ENCODE results near the gene IQCH.

The IQCH gene

DNA sequence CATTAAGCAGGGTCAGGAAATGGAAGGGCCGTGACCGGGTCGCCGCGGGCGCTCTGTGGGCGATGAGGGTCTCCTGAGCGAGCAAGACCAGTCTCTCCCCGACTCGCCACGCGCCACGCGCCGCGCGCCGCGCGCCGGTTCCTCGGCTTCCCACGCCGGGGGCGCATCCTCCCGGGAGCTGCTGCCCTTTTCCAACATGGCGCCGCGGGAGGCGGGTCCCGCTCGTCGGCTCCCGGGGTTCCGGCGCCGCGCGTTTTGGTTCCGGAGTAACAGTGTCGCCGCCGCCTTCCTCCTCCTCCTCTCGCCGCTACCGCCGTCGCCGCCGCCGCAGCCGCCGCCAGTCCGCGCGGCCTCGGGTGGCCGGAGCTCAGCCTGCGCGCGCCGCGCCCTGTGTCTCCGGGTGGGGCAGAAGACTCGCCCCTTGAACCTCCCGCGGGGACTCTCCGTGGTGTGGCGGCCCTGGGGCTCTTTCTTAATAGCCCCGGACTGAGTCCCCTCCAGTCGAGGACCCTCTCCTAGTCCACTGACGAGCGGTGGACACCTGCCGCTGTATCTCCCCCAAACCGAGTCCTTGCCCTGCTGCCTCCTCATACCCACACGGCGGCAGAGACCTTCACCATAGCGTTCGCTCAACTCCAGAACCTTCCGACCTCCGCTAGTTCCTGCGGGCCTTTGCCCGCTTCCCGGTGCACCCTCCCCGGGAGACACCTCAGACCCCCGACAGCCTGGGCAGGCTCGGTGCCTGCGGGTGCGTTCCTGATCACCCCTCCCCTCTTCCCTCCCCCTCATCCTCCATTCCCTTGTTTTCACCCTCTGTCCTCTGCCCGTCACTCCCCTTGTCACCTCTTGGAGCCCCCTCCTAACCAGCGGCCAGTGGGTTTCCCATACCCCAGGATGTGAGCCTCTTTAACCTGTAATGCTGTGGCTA is 288.1 kb downstream of the IQCH start, which contains the start of gene MAP2K5:
MAP2K5 (plus strand) TSS at position 284 of the 928 bp plus-strand sequence; CDS start at position 917, 633 bp downstream.
- TF ChIP-seq, protein P1, sequence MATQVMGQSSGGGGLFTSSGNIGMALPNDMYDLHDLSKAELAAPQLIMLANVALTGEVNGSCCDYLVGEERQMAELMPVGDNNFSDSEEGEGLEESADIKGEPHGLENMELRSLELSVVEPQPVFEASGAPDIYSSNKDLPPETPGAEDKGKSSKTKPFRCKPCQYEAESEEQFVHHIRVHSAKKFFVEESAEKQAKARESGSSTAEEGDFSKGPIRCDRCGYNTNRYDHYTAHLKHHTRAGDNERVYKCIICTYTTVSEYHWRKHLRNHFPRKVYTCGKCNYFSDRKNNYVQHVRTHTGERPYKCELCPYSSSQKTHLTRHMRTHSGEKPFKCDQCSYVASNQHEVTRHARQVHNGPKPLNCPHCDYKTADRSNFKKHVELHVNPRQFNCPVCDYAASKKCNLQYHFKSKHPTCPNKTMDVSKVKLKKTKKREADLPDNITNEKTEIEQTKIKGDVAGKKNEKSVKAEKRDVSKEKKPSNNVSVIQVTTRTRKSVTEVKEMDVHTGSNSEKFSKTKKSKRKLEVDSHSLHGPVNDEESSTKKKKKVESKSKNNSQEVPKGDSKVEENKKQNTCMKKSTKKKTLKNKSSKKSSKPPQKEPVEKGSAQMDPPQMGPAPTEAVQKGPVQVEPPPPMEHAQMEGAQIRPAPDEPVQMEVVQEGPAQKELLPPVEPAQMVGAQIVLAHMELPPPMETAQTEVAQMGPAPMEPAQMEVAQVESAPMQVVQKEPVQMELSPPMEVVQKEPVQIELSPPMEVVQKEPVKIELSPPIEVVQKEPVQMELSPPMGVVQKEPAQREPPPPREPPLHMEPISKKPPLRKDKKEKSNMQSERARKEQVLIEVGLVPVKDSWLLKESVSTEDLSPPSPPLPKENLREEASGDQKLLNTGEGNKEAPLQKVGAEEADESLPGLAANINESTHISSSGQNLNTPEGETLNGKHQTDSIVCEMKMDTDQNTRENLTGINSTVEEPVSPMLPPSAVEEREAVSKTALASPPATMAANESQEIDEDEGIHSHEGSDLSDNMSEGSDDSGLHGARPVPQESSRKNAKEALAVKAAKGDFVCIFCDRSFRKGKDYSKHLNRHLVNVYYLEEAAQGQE (IDR thresholded peaks at IDR 0.05; ENCODE audit: insufficient read depth in 1 of 2, low read depth in 2 of 2, low read length in 2 of 2), result 0 out of 4 replicates have a peak, but pooled peaks of 1 of the 2 experiments have one; percentile 47
- TF ChIP-seq FOXP2 (optimal IDR thresholded peaks at IDR 0.05; ENCODE audit: borderline replicate concordance, extremely low read depth, extremely low read length, insufficient read depth) (peak; percentile 46), POLR2AphosphoS5 (IDR thresholded peaks at IDR 0.05; ENCODE audit: low read depth, low read length) (peak; percentile 76), TAF1 (IDR thresholded peaks at IDR 0.05; ENCODE audit: borderline replicate concordance, insufficient read depth, low read length) (peak; percentile 66; the same call in 1 of the 2 replicates), SIN3A (IDR thresholded peaks at IDR 0.05; ENCODE audit: borderline replicate concordance, insufficient read depth, low read length) (peak; percentile 72; the same call in 1 of the 2 replicates)

DNA sequence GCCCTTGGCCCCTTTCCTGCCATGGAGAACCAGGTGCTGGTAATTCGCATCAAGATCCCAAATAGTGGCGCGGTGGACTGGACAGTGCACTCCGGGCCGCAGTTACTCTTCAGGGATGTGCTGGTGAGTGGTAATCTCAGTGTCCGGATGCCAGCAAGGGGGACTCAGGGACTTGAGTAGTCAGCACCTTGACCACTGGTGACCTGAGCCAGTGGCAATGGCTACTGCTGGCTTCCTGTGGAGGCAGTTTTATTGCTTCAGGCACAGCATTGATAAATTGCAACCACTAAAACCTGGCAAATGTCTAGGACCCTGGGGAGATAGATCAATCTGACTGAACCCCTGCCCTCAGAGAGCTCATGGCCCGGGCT is 288.7 kb downstream of the IQCH start:
- TF ChIP-seq FOXP2 (optimal IDR thresholded peaks at IDR 0.05; ENCODE audit: borderline replicate concordance, extremely low read depth, extremely low read length, insufficient read depth) (no peak), SIN3A (IDR thresholded peaks at IDR 0.05; ENCODE audit: borderline replicate concordance, insufficient read depth, low read length) (no peak), TAF1 (IDR thresholded peaks at IDR 0.05; ENCODE audit: borderline replicate concordance, insufficient read depth, low read length) (no peak), POLR2AphosphoS5 (IDR thresholded peaks at IDR 0.05; ENCODE audit: low read depth, low read length) (no peak)
- TF ChIP-seq, protein P1 (IDR thresholded peaks at IDR 0.05; ENCODE audit: insufficient read depth in 1 of 2, low read depth in 2 of 2, low read length in 2 of 2), result no peak

GRCh38 chr15:67544475-67544874 is 289.9 kb downstream of the IQCH start:
- TF ChIP-seq, protein P1 (IDR thresholded peaks at IDR 0.05; ENCODE audit: insufficient read depth in 1 of 2, low read depth in 2 of 2, low read length in 2 of 2), result no peak
- TF ChIP-seq SIN3A (IDR thresholded peaks at IDR 0.05; ENCODE audit: borderline replicate concordance, insufficient read depth, low read length), result no peak
- no peak for TF ChIP-seq TAF1 (IDR thresholded peaks at IDR 0.05; ENCODE audit: borderline replicate concordance, insufficient read depth, low read length)
- TF ChIP-seq POLR2AphosphoS5 (IDR thresholded peaks at IDR 0.05; ENCODE audit: low read depth, low read length), result no peak
- no peak for TF ChIP-seq FOXP2 (optimal IDR thresholded peaks at IDR 0.05; ENCODE audit: borderline replicate concordance, extremely low read depth, extremely low read length, insufficient read depth)

DNA sequence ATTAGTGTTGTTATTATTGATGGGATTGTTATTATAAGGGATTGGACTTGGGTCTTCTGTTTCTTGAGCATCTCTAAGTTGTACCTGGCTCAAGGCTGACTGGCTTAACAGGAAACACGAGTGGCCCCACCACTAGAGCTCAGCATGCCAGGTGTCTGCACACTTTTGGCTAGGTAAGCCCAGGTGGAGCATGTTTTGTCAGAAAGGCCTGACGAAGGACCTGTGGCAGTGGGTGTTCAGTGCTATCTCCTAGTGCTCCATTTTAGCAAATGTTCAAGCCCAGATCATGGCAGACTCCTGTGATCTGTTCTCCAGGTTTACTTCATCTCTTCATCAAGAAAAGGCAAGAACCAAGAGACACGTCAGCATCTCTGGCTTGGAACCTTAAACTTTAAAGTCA is 291.3 kb downstream of the IQCH start:
- TF ChIP-seq, protein P1 (IDR thresholded peaks at IDR 0.05; ENCODE audit: insufficient read depth in 1 of 2, low read depth in 2 of 2, low read length in 2 of 2), result no peak
- no peak for TF ChIP-seq SIN3A (IDR thresholded peaks at IDR 0.05; ENCODE audit: borderline replicate concordance, insufficient read depth, low read length)
- no peak for TF ChIP-seq TAF1 (IDR thresholded peaks at IDR 0.05; ENCODE audit: borderline replicate concordance, insufficient read depth, low read length)
- no peak for TF ChIP-seq POLR2AphosphoS5 (IDR thresholded peaks at IDR 0.05; ENCODE audit: low read depth, low read length)
- TF ChIP-seq FOXP2 (optimal IDR thresholded peaks at IDR 0.05; ENCODE audit: borderline replicate concordance, extremely low read depth, extremely low read length, insufficient read depth), result no peak

Measured in PFSK-1 (cell line).